A549 (cell line): ENCODE measurements around the gene ZBP1. TPM values are rescaled to one million over a fixed set of nuclear protein-coding genes. Genes with fewer than 3 reads are reported as not detected.

Experiments
- ATAC-seq, 2 experiments: fragments of 200-7000 bp in 1 of 2; fragments of >200 bp in 1 of 2; cut with Nextera tagmentation in 1 of 2; cut with Tn5 transposase in 1 of 2; 3 replicates each; pipeline versions ENCODE4 v1.8.0 to v1.9.1; 2018 to 2020; ENCODE audit warnings: mild to moderate bottlenecking in 1 of 2, moderate library complexity in 1 of 2
- CTCF ChIA-PET: fragments of 300-600 bp; sonication (Branson Sonifier 250); formaldehyde crosslinking; extraction: SDS; loops from one replicate; lab custom pipeline; 2021; ENCODE audit warnings: antibody characterized with exemption, inconsistent platforms; lab: Yijun Ruan, JAX
- POLR2A ChIA-PET: fragments of 350-600 bp; formaldehyde crosslinking; extraction: SDS; loops from one replicate; lab custom pipeline; 2021; ENCODE audit warnings: antibody characterized with exemption, inconsistent platforms; lab: Yijun Ruan, JAX
- DNase-seq, 2 experiments: peaks; one replicate each; pipeline versions ENCODE4 v3.0.0 to v3.0.0-alpha.2; 2011 to 2016; ENCODE audit warnings: low read depth in 1 of 2, low spot score in 1 of 2
- FAIRE-seq: peaks from 2 replicates; lab custom pipeline; 2011; peaks lifted over from hg19 to GRCh38; lab: Jason Lieb, UNC
- H3K27ac ChIP-seq, 2 experiments: fragments of >200 bp; sonication (Bioruptor Twin); formaldehyde crosslinking; 3 replicates each; pipeline ENCODE4 v1.5.1; 2016 to 2017
- H3K4me1 ChIP-seq: fragments of >200 bp; sonication (Bioruptor Twin); formaldehyde crosslinking; 3 replicates; pipeline ENCODE4 v1.6.1; 2016
- H3K4me2 ChIP-seq: fragments of >200 bp; sonication (Bioruptor Twin); formaldehyde crosslinking; 3 replicates; pipeline ENCODE4 v1.6.1; 2016
- H3K4me3 ChIP-seq: fragments of >200 bp; sonication (Bioruptor Twin); formaldehyde crosslinking; 3 replicates; pipeline ENCODE4 v1.5.1; 2016
- H3K9me3 ChIP-seq: fragments of >200 bp; sonication (Bioruptor Twin); formaldehyde crosslinking; 3 replicates; pipeline ENCODE4 v1.6.1; 2016
- BHLHE40 ChIP-seq: IDR thresholded peaks from 2 replicates; pipeline ENCODE4 v1.6.1; 2012; ENCODE audit warnings: low read depth, low read length, inconsistent platforms
- CEBPB ChIP-seq, 2 experiments: fragments of >200 bp in 1 of 2; sonication (Bioruptor Twin) in 1 of 2; formaldehyde crosslinking in 1 of 2; IDR thresholded peaks; 2 replicates each; pipeline ENCODE4 v1.6.1; 2012 to 2016
- EHF ChIP-seq: fragments of 250-450 bp; sonication (Bioruptor Pico); IDR thresholded peaks from 2 replicates; pipeline ENCODE4 v1.5.0; 2020; ENCODE audit warnings: mild to moderate bottlenecking
- HDAC2 ChIP-seq: fragments of 200-600 bp; sonication (generic); IDR thresholded peaks from 2 replicates; pipeline ENCODE4 v1.6.1; 2016
- HOXB5 ChIP-seq: fragments of 250-450 bp; sonication (Bioruptor Pico); IDR thresholded peaks from 2 replicates; pipeline ENCODE4 v1.5.0; 2020; ENCODE audit warnings: mild to moderate bottlenecking, moderate library complexity
- KDM5A ChIP-seq: fragments of 200-600 bp; sonication (generic); IDR thresholded peaks from 2 replicates; pipeline ENCODE4 v1.6.1; 2016; ENCODE audit warnings: antibody characterized with exemption, mild to moderate bottlenecking
- POLR2A ChIP-seq: IDR thresholded peaks from 2 replicates; pipeline ENCODE4 v1.6.1; 2012; ENCODE audit warnings: mild to moderate bottlenecking, low read length
- RCOR1 ChIP-seq: fragments of 150-350 bp; IDR thresholded peaks from 2 replicates; pipeline ENCODE4 v1.6.1; 2014; ENCODE audit warnings: antibody characterized with exemption, low read length, low read depth
- RNF2 ChIP-seq: fragments of 200-600 bp; sonication (generic); IDR thresholded peaks from 2 replicates; pipeline ENCODE4 v1.6.1; 2016; ENCODE audit warnings: low read depth, mild to moderate bottlenecking, antibody characterized with exemption, moderate library complexity, borderline replicate concordance
- TP53 ChIP-seq: fragments of 250-450 bp; sonication (Bioruptor Pico); IDR thresholded peaks from 2 replicates; pipeline ENCODE4 v1.5.0; 2021; ENCODE audit warnings: mild to moderate bottlenecking, moderate library complexity
- ZC3H11A ChIP-seq: fragments of 450-650 bp; IDR thresholded peaks from 2 replicates; pipeline ENCODE4 v1.6.1; 2014; ENCODE audit warnings: antibody characterized with exemption, mild to moderate bottlenecking
- WGBS: methylation state at CpG from one replicate; pipeline ENCODE4 v1.1.6; 2017; ENCODE audit errors: missing lambda C conversion rate; 5-methylcytosine and 5-hydroxymethylcytosine counted together
- polyA plus RNA-seq, 4 experiments: library from polyadenylated mRNA; depleted of rRNA in 3 of 4; stranded (reverse); fragments of >200 nt; fragmentation: RNase III in 1 of 4; extraction: RNeasy Plus Mini Kit Qiagen cat#74134 plus additional on column Dnase treatment in 1 of 4; gene quantifications; 2 replicates in 3 of 4; 3 replicates in 1 of 4; pipeline ENCODE4 v1.2.3, GENCODE V29; 2011 to 2017
- TF ChIP-seq, protein P1 (sequence below): IDR thresholded peaks from 2 replicates; pipeline ENCODE4 v1.6.1; 2012; ENCODE audit warnings: low read depth, borderline replicate concordance
- TF ChIP-seq, protein P2 (sequence below): fragments of 200-600 bp; sonication (generic); IDR thresholded peaks from 2 replicates; pipeline ENCODE4 v1.6.1; 2016; ENCODE audit warnings: antibody characterized with exemption, mild to moderate bottlenecking, moderate library complexity
- TF ChIP-seq, protein P3 (sequence below): IDR thresholded peaks from 2 replicates; pipeline ENCODE4 v1.6.1; 2012

Gene ZBP1
- polyA plus RNA-seq, 2 of the 4 experiments (the other 2 are of a cell fraction), result 0.05 TPM; not detected in 1

DNA sequence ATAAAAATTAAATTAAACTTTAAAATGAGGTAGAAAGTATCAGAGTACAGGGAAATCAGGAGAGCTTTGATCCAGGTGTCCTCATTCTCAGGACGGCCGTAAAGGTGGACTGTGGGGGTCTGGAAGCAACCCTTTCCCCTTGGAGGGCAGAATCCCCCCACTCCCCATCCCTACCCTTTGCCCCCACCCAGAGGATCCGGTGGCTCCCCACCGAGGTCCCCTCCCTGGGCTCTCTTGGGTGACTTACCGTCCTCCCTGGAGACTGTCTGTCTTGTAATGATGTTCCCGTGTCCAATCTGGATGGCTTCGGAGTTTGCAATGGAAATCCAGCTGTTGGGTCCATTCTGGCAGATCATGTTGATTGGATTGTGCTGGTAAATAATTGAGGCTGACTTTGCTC lies 7.3 kb downstream of the ZBP1 start:
- FAIRE-seq (no peak), DNase-seq (no peak), ATAC-seq (no peak)
- CTCF ChIA-PET, result interaction anchor here (1.1 to 7.2 kb wide), 4 partner anchors 10 to 597 kb away, joined by 3 to 37 read pairs (median 20); no protein-coding TSS in a partner anchor
- no peak overlapping the region for H3K27ac ChIP-seq
- peaks cover 4% of the 10 kb centered on the region for H3K4me1 ChIP-seq
- no peak overlapping the region for H3K4me3 ChIP-seq
- 54% methylated on average over 7 of the region's 7 CpGs for WGBS
- TF ChIP-seq HDAC2 (no peak), KDM5A (no peak)
- H3K9me3 ChIP-seq, result no peaks in the 10 kb centered on the region
- POLR2A ChIA-PET, result no interaction called here
- H3K4me2 ChIP-seq, result no peak overlapping the region

DNA sequence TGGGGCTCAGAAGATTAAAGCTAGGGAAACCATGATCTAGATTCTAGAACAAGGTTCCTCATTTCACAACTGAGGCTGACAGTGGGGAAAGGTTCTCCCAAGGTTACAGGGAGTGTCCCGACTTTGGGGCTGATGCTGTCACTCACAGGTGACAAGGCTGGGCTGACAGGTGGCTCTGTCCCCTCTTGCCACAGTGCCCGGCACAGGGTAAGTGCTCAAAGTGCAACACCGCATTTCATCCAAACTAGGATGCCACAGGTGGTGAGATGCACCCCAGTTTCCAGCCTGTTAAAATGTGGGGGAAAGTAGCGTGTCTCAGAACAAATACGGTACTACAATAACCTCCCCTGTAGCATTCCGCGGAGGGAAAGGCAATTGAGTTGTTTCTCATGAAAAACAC lies 7.8 kb downstream of the ZBP1 start:
- WGBS, result 70% methylated on average over 7 of the region's 7 CpGs
- Histone ChIP-seq H3K4me2 (no peak overlapping the region), H3K9me3 (no peaks in the 10 kb centered on the region), H3K27ac (no peak overlapping the region), H3K4me1 (no peaks in the 10 kb centered on the region), H3K4me3 (no peak overlapping the region)
- TF ChIP-seq CEBPB (IDR thresholded peaks at IDR 0.05) (no peak), EHF (CRISPR knock-in tag) (no peak), TP53 (CRISPR knock-in tag) (no peak), HOXB5 (CRISPR knock-in tag) (no peak), BHLHE40 (no peak), ZC3H11A (no peak), RNF2 (no peak), POLR2A (no peak), RCOR1 (no peak)
- TF ChIP-seq, protein P1, sequence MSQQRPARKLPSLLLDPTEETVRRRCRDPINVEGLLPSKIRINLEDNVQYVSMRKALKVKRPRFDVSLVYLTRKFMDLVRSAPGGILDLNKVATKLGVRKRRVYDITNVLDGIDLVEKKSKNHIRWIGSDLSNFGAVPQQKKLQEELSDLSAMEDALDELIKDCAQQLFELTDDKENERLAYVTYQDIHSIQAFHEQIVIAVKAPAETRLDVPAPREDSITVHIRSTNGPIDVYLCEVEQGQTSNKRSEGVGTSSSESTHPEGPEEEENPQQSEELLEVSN, result no peak
- TF ChIP-seq, protein P2, sequence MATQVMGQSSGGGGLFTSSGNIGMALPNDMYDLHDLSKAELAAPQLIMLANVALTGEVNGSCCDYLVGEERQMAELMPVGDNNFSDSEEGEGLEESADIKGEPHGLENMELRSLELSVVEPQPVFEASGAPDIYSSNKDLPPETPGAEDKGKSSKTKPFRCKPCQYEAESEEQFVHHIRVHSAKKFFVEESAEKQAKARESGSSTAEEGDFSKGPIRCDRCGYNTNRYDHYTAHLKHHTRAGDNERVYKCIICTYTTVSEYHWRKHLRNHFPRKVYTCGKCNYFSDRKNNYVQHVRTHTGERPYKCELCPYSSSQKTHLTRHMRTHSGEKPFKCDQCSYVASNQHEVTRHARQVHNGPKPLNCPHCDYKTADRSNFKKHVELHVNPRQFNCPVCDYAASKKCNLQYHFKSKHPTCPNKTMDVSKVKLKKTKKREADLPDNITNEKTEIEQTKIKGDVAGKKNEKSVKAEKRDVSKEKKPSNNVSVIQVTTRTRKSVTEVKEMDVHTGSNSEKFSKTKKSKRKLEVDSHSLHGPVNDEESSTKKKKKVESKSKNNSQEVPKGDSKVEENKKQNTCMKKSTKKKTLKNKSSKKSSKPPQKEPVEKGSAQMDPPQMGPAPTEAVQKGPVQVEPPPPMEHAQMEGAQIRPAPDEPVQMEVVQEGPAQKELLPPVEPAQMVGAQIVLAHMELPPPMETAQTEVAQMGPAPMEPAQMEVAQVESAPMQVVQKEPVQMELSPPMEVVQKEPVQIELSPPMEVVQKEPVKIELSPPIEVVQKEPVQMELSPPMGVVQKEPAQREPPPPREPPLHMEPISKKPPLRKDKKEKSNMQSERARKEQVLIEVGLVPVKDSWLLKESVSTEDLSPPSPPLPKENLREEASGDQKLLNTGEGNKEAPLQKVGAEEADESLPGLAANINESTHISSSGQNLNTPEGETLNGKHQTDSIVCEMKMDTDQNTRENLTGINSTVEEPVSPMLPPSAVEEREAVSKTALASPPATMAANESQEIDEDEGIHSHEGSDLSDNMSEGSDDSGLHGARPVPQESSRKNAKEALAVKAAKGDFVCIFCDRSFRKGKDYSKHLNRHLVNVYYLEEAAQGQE, result no peak
- ATAC-seq, result no peak
- POLR2A ChIA-PET, result no interaction called here
- FAIRE-seq, result no peak
- no peak for DNase-seq
- CTCF ChIA-PET, result interaction anchor here (1.1 to 7.2 kb wide), 5 partner anchors 10 to 597 kb away, joined by 3 to 37 read pairs (median 11); no protein-coding TSS in a partner anchor

DNA sequence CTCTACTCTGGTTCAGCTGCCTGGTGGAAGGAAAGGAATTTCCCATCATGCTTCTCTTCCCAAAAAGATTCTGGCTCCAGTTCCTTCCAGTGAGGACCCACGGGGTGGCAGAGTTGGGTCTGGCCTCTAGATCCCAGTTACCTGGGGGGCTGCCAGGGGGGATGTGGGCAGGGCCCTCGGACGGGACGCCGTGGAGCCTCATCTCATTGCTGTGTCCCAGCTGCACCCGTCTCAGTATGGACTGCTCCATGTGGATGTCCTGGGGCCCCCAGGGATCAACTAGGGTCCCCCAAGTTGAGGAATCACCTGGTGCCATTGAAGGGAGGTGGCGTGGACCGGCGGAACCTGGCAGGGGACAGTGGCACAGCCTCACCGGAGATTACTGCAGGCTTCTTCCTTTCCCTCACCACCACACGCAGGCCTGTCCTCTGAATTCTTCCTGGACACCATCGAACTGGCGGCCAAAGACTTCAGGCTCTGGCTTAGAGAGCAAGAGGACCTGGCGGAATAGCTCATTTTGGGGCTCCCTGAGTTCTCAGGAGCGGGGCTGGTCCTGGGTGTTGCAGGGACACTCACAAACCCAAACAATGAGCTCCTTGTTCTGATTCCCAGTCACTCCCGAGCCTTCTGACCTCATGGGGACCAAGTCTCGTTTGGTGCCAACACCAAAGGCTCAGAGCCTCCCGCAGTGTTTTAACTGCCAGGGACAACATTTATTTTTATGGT lies 8.5 kb downstream of the ZBP1 start:
- Histone ChIP-seq H3K4me3 (no peak overlapping the region), H3K9me3 (no peaks in the 10 kb centered on the region), H3K4me1 (no peaks in the 10 kb centered on the region), H3K27ac (no peak overlapping the region), H3K4me2 (no peak overlapping the region)
- no peak for ATAC-seq
- DNase-seq, result no peak
- TF ChIP-seq, protein P3, sequence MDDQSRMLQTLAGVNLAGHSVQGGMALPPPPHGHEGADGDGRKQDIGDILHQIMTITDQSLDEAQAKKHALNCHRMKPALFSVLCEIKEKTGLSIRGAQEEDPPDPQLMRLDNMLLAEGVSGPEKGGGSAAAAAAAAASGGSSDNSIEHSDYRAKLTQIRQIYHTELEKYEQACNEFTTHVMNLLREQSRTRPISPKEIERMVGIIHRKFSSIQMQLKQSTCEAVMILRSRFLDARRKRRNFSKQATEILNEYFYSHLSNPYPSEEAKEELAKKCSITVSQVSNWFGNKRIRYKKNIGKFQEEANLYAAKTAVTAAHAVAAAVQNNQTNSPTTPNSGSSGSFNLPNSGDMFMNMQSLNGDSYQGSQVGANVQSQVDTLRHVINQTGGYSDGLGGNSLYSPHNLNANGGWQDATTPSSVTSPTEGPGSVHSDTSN, result no peak
- ChIA-PET CTCF (interaction anchor here (0.6 to 7.2 kb wide), 5 partner anchors 11 to 598 kb away, joined by 3 to 37 read pairs (median 11); no protein-coding TSS in a partner anchor), POLR2A (no interaction called here)
- FAIRE-seq, result no peak
- WGBS, result 57% methylated on average over 17 of the region's 18 CpGs
